Thoracic aorta (tissue), 2 donors: ENCODE results near the gene GON4L. TPM values are rescaled to one million over a fixed set of nuclear protein-coding genes. Genes with fewer than 3 reads are reported as not detected.
"Not testable (repeated sequence)": the region's sequence is repeated elsewhere in the genome, so short reads cannot be mapped to it uniquely, and the experiment has no call there.

Experiments
- ATAC-seq: fragments of 150-250 bp; one replicate; pipeline ENCODE4 v1.8.0; 2017; ENCODE audit warnings: low read depth; ENCODE audit not compliant: insufficient number of reproducible peaks, low FRiP score
- DNase-seq: peaks from one replicate; pipeline ENCODE4 v3.0.0-alpha.2; 2020; ENCODE audit warnings: low spot score
- H3K27ac ChIP-seq, 2 donors: fragments of 200-600 bp; sonication (generic); 1 replicate in 1 of 2; 2 replicates in 1 of 2; pipeline ENCODE4 v1.5.1; 2016; ENCODE audit warnings: mild to moderate bottlenecking in 2 of 2, moderate library complexity in 2 of 2
- H3K27me3 ChIP-seq: fragments of 200-600 bp; sonication (generic); replicated peaks from 2 replicates; pipeline ENCODE4 v1.6.0; 2016; ENCODE audit warnings: mild to moderate bottlenecking; ENCODE audit not compliant: insufficient read depth
- H3K36me3 ChIP-seq: fragments of 200-600 bp; sonication (generic); one replicate; pipeline ENCODE4 v1.5.1; 2016
- H3K4me1 ChIP-seq, 2 donors: fragments of 200-600 bp; sonication (generic); 1 replicate in 1 of 2; 2 replicates in 1 of 2; pipeline versions ENCODE4 v1.5.1 to v1.6.0; 2016; ENCODE audit warnings: low read depth in 2 of 2, mild to moderate bottlenecking in 1 of 2; ENCODE audit not compliant: control insufficient read depth in 1 of 2
- H3K4me3 ChIP-seq: fragments of 200-600 bp; sonication (generic); 2 replicates; pipeline ENCODE4 v1.5.1; 2016; ENCODE audit warnings: mild to moderate bottlenecking
- H3K9me3 ChIP-seq: fragments of 200-600 bp; sonication (generic); 2 replicates; pipeline ENCODE4 v1.5.1; 2016
- CTCF ChIP-seq: fragments of 200-600 bp; sonication (generic); IDR thresholded peaks from one replicate; pipeline ENCODE4 v1.5.1; 2019; ENCODE audit warnings: antibody characterized with exemption
- total RNA-seq, 2 donors: library from RNA; depleted of rRNA; stranded (reverse); fragments of >200 nt; gene quantifications; one replicate each; pipeline versions ENCODE4 v1.1.0 to v1.2.3, GENCODE V29; 2016

GON4L gene
- total RNA-seq, 2 donors from 2014 or later, result 39.3 to 83.2 TPM

GRCh38 chr1:155719703-155720102 lies 137.3 kb downstream of the GON4L start:
- DNase-seq (no peak), ATAC-seq (no peak)
- no peak for TF ChIP-seq CTCF
- Histone ChIP-seq H3K9me3 (no peaks in the 10 kb centered on the region), H3K27ac (no peak overlapping the region), H3K27me3 (no peaks in the 10 kb centered on the region), H3K4me3 (no peak overlapping the region), H3K36me3 (peaks cover 6% of the 10 kb centered on the region), H3K4me1 (no peaks in the 10 kb centered on the region)

- ATAC-seq, H3K4me3 ChIP-seq, H3K27me3 ChIP-seq, H3K4me1 ChIP-seq, H3K9me3 ChIP-seq, DNase-seq, H3K27ac ChIP-seq, H3K36me3 ChIP-seq: not testable (repeated sequence)
Observed at GRCh38 chr1:155718524-155719115, 138.4 kb downstream of the GON4L start.

GRCh38 chr1:155717041-155717440 lies 140.0 kb downstream of the GON4L start:
- Histone ChIP-seq H3K4me3 (no peak overlapping the region), H3K9me3 (no peaks in the 10 kb centered on the region), H3K27ac (no peak overlapping the region), H3K27me3 (no peaks in the 10 kb centered on the region), H3K4me1 (no peaks in the 10 kb centered on the region), H3K36me3 (peaks cover 13% of the 10 kb centered on the region)
- no peak for ATAC-seq
- DNase-seq, result no peak
- no peak for TF ChIP-seq CTCF

GRCh38 chr1:155715777-155716176 lies 141.2 kb downstream of the GON4L start:
- ATAC-seq (no peak), DNase-seq (no peak)
- no peak for TF ChIP-seq CTCF
- H3K36me3 ChIP-seq, result peaks cover 13% of the 10 kb centered on the region
- H3K9me3 ChIP-seq, result no peaks in the 10 kb centered on the region
- no peaks in the 10 kb centered on the region for H3K27me3 ChIP-seq
- no peaks in the 10 kb centered on the region for H3K4me1 ChIP-seq
- no peak overlapping the region for H3K4me3 ChIP-seq
- no peak overlapping the region for H3K27ac ChIP-seq

- H3K4me1 ChIP-seq, H3K9me3 ChIP-seq, H3K27me3 ChIP-seq, DNase-seq, H3K4me3 ChIP-seq, H3K27ac ChIP-seq, ATAC-seq: not testable (repeated sequence)
- H3K36me3 ChIP-seq, result peaks cover 13% of the 10 kb centered on the region
Observed at GRCh38 chr1:155715056-155715455, 142.0 kb downstream of the GON4L start.

GRCh38 chr1:155713075-155713474 lies 143.9 kb downstream of the GON4L start:
- no peaks in the 10 kb centered on the region for H3K4me1 ChIP-seq
- no peak for ATAC-seq
- no peak for DNase-seq
- no peak for TF ChIP-seq CTCF
- no peaks in the 10 kb centered on the region for H3K27me3 ChIP-seq
- no peaks in the 10 kb centered on the region for H3K9me3 ChIP-seq
- peaks cover 13% of the 10 kb centered on the region for H3K36me3 ChIP-seq
- no peak overlapping the region for H3K4me3 ChIP-seq
- no peak overlapping the region for H3K27ac ChIP-seq

GRCh38 chr1:155712636-155713035 lies 144.4 kb downstream of the GON4L start:
- H3K27ac ChIP-seq, H3K27me3 ChIP-seq, H3K4me1 ChIP-seq, ATAC-seq, H3K9me3 ChIP-seq, DNase-seq, H3K4me3 ChIP-seq: not testable (repeated sequence)
- H3K36me3 ChIP-seq, result peaks cover 13% of the 10 kb centered on the region

- H3K27me3 ChIP-seq, H3K9me3 ChIP-seq, H3K4me3 ChIP-seq, ATAC-seq, H3K4me1 ChIP-seq, H3K27ac ChIP-seq, H3K36me3 ChIP-seq, DNase-seq: not testable (repeated sequence)
Observed at GRCh38 chr1:155711457-155711856, 145.6 kb downstream of the GON4L start.
